AG10803 (cell line): ENCODE data around the gene ULBP2.
"Not testable (repeated sequence)": the region's sequence is repeated elsewhere in the genome, so short reads cannot be mapped to it uniquely, and the experiment has no call there.

ENCODE experiments used
- DNase-seq: peaks from one replicate; pipeline ENCODE4 v3.0.0; 2010; ENCODE audit warnings: low read depth
- H3K4me3 ChIP-seq: 2 replicates; pipeline ENCODE4 v1.5.1; 2011; ENCODE audit warnings: mild to moderate bottlenecking, low read length, control low read depth
- TF ChIP-seq, protein P1 (sequence below): conservative IDR thresholded peaks from 2 replicates; pipeline ENCODE4 v1.5.1; 2011; ENCODE audit warnings: mild to moderate bottlenecking, low read length, control low read depth, inconsistent platforms

ULBP2 gene

DNA sequence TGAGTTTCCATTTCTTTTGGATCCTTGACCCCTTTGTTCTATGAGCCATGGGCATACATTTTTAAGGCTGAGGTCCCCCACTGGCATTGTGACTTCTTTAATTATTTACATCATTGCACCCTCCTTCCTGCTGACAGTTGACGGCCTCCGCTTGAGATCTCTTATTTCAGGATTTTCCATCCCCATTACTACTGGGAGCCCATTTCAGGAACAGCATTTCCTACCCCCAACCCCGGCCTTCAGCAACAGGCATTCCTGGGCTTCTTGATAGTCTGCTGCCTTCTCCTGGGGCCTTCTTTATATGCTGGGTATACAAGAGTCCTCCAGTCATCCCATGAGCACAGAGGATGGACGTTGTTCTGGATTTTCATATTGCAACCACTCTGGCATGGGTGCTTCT, 25.8 kb downstream of the ULBP2 start:
- TF ChIP-seq, protein P1, sequence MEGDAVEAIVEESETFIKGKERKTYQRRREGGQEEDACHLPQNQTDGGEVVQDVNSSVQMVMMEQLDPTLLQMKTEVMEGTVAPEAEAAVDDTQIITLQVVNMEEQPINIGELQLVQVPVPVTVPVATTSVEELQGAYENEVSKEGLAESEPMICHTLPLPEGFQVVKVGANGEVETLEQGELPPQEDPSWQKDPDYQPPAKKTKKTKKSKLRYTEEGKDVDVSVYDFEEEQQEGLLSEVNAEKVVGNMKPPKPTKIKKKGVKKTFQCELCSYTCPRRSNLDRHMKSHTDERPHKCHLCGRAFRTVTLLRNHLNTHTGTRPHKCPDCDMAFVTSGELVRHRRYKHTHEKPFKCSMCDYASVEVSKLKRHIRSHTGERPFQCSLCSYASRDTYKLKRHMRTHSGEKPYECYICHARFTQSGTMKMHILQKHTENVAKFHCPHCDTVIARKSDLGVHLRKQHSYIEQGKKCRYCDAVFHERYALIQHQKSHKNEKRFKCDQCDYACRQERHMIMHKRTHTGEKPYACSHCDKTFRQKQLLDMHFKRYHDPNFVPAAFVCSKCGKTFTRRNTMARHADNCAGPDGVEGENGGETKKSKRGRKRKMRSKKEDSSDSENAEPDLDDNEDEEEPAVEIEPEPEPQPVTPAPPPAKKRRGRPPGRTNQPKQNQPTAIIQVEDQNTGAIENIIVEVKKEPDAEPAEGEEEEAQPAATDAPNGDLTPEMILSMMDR: no peak
- no peak overlapping the region for H3K4me3 ChIP-seq
- no peak for DNase-seq

DNA sequence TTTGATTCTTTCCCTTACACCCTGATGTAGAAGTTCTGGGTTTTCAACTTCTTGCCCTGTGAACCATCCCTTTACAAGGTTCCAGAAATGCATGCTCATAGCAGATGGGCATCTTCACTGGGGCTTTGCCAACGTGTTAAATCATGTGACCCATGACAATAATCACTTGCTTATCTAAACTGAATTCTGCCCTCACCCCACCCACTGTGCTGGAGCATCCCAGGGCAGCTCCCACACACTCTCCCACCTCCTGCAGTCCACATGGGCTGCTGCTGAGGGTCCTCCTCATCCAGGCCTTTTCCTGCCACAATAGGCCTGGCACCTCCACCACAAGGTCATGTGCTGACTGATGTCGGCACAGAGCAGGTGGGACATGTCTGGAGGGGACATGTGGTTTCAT, 26.2 kb downstream of the ULBP2 start:
- DNase-seq, H3K4me3 ChIP-seq: not testable (repeated sequence)

DNA sequence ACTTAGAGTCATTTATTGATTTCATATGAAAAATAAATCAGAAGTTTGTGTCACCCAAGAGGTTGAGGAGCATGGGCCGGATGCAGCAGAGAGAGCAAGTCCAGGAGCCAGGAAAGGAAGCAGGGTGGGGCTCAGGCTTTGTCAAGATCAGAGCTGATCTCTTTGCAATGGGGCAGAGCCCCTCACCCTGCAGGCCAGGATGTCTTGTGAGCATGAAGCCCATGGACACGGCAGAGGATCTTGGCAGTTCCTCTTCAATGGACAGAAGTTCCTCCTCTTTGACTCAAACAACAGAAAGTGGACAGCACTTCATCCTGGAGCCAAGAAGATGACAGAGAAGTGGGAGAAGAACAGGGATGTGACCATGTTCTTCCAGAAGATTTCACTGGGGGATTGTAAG, 27.1 kb downstream of the ULBP2 start:
- not testable (repeated sequence) for DNase-seq, H3K4me3 ChIP-seq

DNA sequence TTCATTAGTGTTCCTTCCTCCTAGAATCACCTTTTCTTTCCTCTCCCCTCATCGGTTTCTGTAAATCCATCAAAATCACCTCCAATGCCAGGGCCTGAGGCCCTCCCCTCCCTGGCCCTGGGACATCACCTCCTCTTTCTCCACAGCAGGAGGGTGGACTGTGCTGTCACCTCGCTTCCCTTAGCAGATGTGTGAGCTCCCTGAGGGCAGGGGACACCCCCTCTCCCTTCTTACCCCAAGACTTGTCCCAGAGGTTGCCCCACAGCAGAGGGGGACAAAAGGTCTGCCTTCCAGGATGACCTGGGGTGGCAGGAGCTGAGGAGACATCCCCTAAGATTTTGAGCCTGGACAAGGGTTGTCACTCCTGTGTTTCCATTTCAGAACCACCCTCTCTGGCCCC, 27.8 kb downstream of the ULBP2 start:
- no peak for DNase-seq
- no peak overlapping the region for H3K4me3 ChIP-seq
- TF ChIP-seq, protein P1: no peak

DNA sequence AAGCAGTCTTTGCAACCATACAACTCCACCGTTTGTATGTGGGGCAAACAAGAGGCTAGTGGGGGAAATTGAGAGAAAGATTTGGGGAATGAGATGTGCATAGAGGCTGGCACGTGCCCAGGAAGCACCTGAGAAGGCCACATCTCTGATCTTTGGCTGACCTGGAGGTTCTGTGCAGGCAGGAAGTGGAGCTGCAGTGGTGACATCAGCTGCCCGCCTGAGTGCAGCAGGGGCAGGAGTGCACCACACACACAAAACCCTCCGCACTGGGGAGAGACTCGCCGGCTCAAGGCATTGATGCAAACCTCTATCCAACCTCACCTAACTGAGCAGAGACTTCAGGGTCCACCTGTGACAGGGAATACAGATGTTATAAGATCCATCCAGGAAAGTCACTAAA, 32.6 kb downstream of the ULBP2 start:
- not testable (repeated sequence) for H3K4me3 ChIP-seq, DNase-seq

DNA sequence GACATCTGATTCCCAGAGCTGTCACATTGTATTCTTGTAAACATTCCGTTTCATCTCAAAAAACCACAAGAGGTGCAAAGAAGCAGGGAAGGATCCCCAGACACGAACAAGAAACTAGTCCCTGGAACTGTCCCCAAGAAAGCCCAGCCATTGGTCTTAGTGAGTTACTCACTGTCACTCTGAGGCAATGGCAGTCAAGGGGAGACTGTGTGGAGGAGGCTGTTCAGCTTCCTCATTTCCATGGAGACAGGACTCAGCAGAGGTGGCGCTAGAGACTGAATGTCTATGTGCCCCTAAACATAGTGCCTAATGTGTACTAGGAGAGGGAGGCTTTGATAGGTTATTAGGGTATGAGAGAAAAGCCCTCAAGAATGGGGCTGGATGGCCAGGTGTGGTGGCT, 33.0 kb downstream of the ULBP2 start:
- TF ChIP-seq, protein P1: no peak
- no peak overlapping the region for H3K4me3 ChIP-seq
- no peak for DNase-seq

DNA sequence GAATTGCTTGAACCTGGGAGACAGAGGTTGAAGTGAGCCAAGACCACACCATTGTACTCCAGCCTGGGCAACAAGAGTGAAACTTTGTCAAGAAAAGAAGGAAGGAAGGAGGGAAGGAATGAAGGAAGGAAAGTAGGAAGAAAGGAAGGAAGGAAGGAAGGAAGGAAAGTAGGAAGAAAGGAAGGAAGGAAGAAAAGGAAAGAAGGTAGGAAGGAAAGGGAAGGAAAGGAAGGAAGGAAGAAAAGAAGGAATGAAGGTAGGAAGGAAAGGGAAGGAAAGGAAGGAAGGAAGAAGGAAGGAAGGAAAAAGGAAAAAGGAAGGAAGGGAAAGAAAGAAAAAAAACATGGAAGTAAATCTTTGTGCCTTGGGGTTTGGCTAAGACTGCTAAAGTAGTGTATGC, 33.6 kb downstream of the ULBP2 start:
- H3K4me3 ChIP-seq: no peak overlapping the region
- no peak for DNase-seq
- TF ChIP-seq, protein P1: no peak

DNA sequence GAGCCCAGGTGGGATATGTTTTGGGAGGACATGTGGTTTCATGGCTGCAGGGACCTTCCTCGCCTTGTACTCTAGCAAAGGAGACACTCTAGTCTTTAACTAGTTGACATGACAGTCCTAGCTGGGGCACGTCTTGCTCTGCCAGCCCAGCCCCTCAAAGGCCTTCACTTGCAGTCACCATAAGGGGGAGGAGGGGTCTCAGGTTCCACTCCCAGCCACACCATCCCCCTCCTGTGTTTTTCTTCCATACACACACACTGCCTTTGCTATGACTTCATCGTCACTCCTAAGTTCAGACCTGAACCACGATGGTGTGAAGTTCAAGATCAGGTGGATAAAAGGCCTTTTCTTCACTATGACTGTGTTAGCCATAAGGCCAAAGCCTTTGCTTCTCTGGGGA, 35.4 kb downstream of the ULBP2 start:
- TF ChIP-seq, protein P1: no peak
- H3K4me3 ChIP-seq: no peak overlapping the region
- no peak for DNase-seq

DNA sequence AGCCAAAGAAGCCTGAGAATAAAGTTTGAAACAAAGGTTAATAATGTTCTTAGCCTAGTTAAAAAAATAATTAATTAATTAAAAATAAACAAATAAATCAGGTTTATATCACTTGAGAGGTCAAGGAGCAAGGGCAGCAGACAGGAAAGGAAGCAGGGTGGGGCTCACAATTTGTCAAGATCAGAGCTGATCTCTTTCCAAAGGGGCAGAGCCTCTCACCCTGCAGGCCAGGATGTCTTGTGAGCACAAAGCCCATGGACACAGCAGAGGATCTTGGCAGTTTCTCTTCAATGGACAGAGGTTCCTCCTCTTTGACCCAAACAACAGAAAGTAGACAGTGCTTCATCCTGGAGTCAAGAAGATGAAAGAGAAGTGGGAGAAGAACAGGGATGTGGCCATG, 36.8 kb downstream of the ULBP2 start:
- TF ChIP-seq, protein P1: no peak
- DNase-seq: no peak
- H3K4me3 ChIP-seq: no peak overlapping the region
